COLO668 (cell line): Measurements from ENCODE around the gene PLCG2.
"Not testable (repeated sequence)": the region's sequence is repeated elsewhere in the genome, so short reads cannot be mapped to it uniquely, and the experiment has no call there.

Experiments used
- DNase-seq: peaks from one replicate; lab custom pipeline; 2025; ENCODE audit not compliant: unreplicated experiment; lab: John Stamatoyannopoulos, UW

PLCG2 gene

GRCh38 chr16:81778861-81779535, at the start of gene PLCG2:
PLCG2 (plus strand) TSS chr16:81779291; CDS start chr16:81785990, 6,699 bp downstream.
- DNase-seq, result peak; percentile 82

- peak; percentile 44 for DNase-seq
Observed at GRCh38 chr16:81729451-81729850, 49.6 kb upstream of the PLCG2 start.

GRCh38 chr16:81730090-81731051, 48.7 kb upstream of the PLCG2 start:
- peak; percentile 94 for DNase-seq

- no peak for DNase-seq
Observed at GRCh38 chr16:81731649-81732048, 47.4 kb upstream of the PLCG2 start.

GRCh38 chr16:81732699-81733098, 46.4 kb upstream of the PLCG2 start:
- DNase-seq, result no peak

- no peak for DNase-seq
Observed at GRCh38 chr16:81733295-81733694, 45.8 kb upstream of the PLCG2 start.

GRCh38 chr16:81734632-81735434, 44.3 kb upstream of the PLCG2 start:
- no peak for DNase-seq

GRCh38 chr16:81737885-81738536, 41.1 kb upstream of the PLCG2 start:
- DNase-seq, result peak; percentile 87

- DNase-seq, result no peak
Observed at GRCh38 chr16:81738783-81739496, 40.2 kb upstream of the PLCG2 start.

- no peak for DNase-seq
Observed at GRCh38 chr16:81739503-81739902, 39.6 kb upstream of the PLCG2 start.

GRCh38 chr16:81740169-81740568, 38.9 kb upstream of the PLCG2 start:
- DNase-seq, result peak; percentile 31

- DNase-seq, result not testable (repeated sequence)
Observed at GRCh38 chr16:81741430-81741770, 37.7 kb upstream of the PLCG2 start.

GRCh38 chr16:81744385-81744784, 34.7 kb upstream of the PLCG2 start:
- no peak for DNase-seq

- no peak for DNase-seq
Observed at GRCh38 chr16:81744911-81745310, 34.2 kb upstream of the PLCG2 start.

- peak; percentile 69 for DNase-seq
Observed at GRCh38 chr16:81745704-81746558, 33.2 kb upstream of the PLCG2 start.

- DNase-seq, result no peak
Observed at GRCh38 chr16:81746566-81746965, 32.5 kb upstream of the PLCG2 start.

GRCh38 chr16:81748476-81749198, 30.5 kb upstream of the PLCG2 start:
- no peak for DNase-seq

GRCh38 chr16:81752225-81752875, 26.7 kb upstream of the PLCG2 start:
- DNase-seq, result peak; percentile 10
